Measurements from ENCODE around the gene IL24.

The IL24 gene

GRCh38 chr1:206866062-206866461 lies 31.2 kb upstream of the IL24 start:
- H3K27ac ChIP-seq (ENCODE audit: insufficient read depth in 1 of 2, low read depth in 1 of 2, low read length in 2 of 2, poor library complexity in 1 of 2, severe bottlenecking in 2 of 2) = no peak overlapping the region
- POLR2A ChIA-PET = no interaction called here
- no peaks in the 10 kb centered on the region for H3K27me3 ChIP-seq (replicated peaks in 2 of 5; ENCODE audit: control insufficient read depth in 4 of 5, insufficient read depth in 5 of 5, low read length in 4 of 5)
- WGBS (ENCODE audit: insufficient coverage) = no CpG with 5 or more reads among the region's 2 CpGs
- CTCF ChIA-PET = interaction anchor here (1.0 to 2.1 kb wide), 8 partner anchors 9 to 131 kb away, joined by 3 to 10 read pairs (median 5); no protein-coding TSS in a partner anchor
- no peaks in the 10 kb centered on the region for H3K9me3 ChIP-seq (ENCODE audit: control extremely low read depth in 1 of 5, control insufficient read depth in 4 of 5, insufficient read depth in 2 of 5, low read depth in 1 of 5, low read length in 4 of 5)
- DNase-seq = no peak
- H3K36me3 ChIP-seq (ENCODE audit: control insufficient read depth in 4 of 4, insufficient read depth in 4 of 4, low read length in 3 of 4) = no peaks in the 10 kb centered on the region
- no peak overlapping the region for H3K4me3 ChIP-seq (ENCODE audit: control insufficient read depth in 1 of 7, extremely low read depth in 1 of 7, insufficient read depth in 4 of 7, low read depth in 2 of 7, low read length in 6 of 7)
- peaks cover 0 to 2% (median 0%) of the 10 kb centered on the region in 4 experiments for H3K4me1 ChIP-seq (ENCODE audit: control extremely low read depth in 1 of 4, control insufficient read depth in 4 of 4, insufficient read depth in 4 of 4, low read length in 3 of 4)

GRCh38 chr1:206867239-206867638 lies 30.0 kb upstream of the IL24 start:
- Histone ChIP-seq H3K4me1 (ENCODE audit: control extremely low read depth in 1 of 4, control insufficient read depth in 4 of 4, insufficient read depth in 4 of 4, low read length in 3 of 4) (peaks cover 0 to 2% (median 0%) of the 10 kb centered on the region in 4 experiments), H3K9me3 (ENCODE audit: control extremely low read depth in 1 of 5, control insufficient read depth in 4 of 5, insufficient read depth in 2 of 5, low read depth in 1 of 5, low read length in 4 of 5) (peaks cover 0 to 1% (median 0%) of the 10 kb centered on the region in 5 experiments), H3K36me3 (ENCODE audit: control insufficient read depth in 4 of 4, insufficient read depth in 4 of 4, low read length in 3 of 4) (no peaks in the 10 kb centered on the region), H3K27ac (ENCODE audit: insufficient read depth in 1 of 2, low read depth in 1 of 2, low read length in 2 of 2, poor library complexity in 1 of 2, severe bottlenecking in 2 of 2) (no peak overlapping the region), H3K27me3 (replicated peaks in 2 of 5; ENCODE audit: control insufficient read depth in 4 of 5, insufficient read depth in 5 of 5, low read length in 4 of 5) (no peaks in the 10 kb centered on the region), H3K4me3 (ENCODE audit: control insufficient read depth in 1 of 7, extremely low read depth in 1 of 7, insufficient read depth in 4 of 7, low read depth in 2 of 7, low read length in 6 of 7) (no peak overlapping the region)
- ChIA-PET POLR2A (no interaction called here), CTCF (interaction anchor here (0.6 to 2.2 kb wide), 10 partner anchors 8 to 140 kb away, joined by 3 to 11 read pairs (median 3); no protein-coding TSS in a partner anchor)
- DNase-seq = no peak
- WGBS (ENCODE audit: insufficient coverage) = 100% methylated on average over 1 of the region's 1 CpG

- Histone ChIP-seq H3K9me3 (ENCODE audit: control extremely low read depth in 1 of 5, control insufficient read depth in 4 of 5, insufficient read depth in 2 of 5, low read depth in 1 of 5, low read length in 4 of 5) (peaks cover 0 to 4% (median 1%) of the 10 kb centered on the region in 5 experiments), H3K4me3 (ENCODE audit: control insufficient read depth in 1 of 7, extremely low read depth in 1 of 7, insufficient read depth in 4 of 7, low read depth in 2 of 7, low read length in 6 of 7) (no peak overlapping the region), H3K4me1 (ENCODE audit: control extremely low read depth in 1 of 4, control insufficient read depth in 4 of 4, insufficient read depth in 4 of 4, low read length in 3 of 4) (peaks cover 0 to 2% (median 0%) of the 10 kb centered on the region in 4 experiments), H3K36me3 (ENCODE audit: control insufficient read depth in 4 of 4, insufficient read depth in 4 of 4, low read length in 3 of 4) (no peaks in the 10 kb centered on the region), H3K27me3 (replicated peaks in 2 of 5; ENCODE audit: control insufficient read depth in 4 of 5, insufficient read depth in 5 of 5, low read length in 4 of 5) (no peaks in the 10 kb centered on the region), H3K27ac (ENCODE audit: insufficient read depth in 1 of 2, low read depth in 1 of 2, low read length in 2 of 2, poor library complexity in 1 of 2, severe bottlenecking in 2 of 2) (no peak overlapping the region)
- no peak for DNase-seq
- POLR2A ChIA-PET = no interaction called here
- CTCF ChIA-PET = interaction anchor here (0.7 to 2.2 kb wide), 9 partner anchors 8 to 140 kb away, joined by 3 to 11 read pairs (median 3); no protein-coding TSS in a partner anchor
These were observed 29.5 kb upstream of the IL24 start for GRCh38 chr1:206867716-206868115.

- ChIA-PET POLR2A (no interaction called here), CTCF (interaction anchor here (0.7 to 2.2 kb wide), 5 partner anchors 9 to 52 kb away, joined by 3 to 11 read pairs (median 4); no protein-coding TSS in a partner anchor)
- Histone ChIP-seq H3K4me3 (ENCODE audit: control insufficient read depth in 1 of 7, extremely low read depth in 1 of 7, insufficient read depth in 4 of 7, low read depth in 2 of 7, low read length in 6 of 7) (no peak overlapping the region), H3K4me1 (ENCODE audit: control extremely low read depth in 1 of 4, control insufficient read depth in 4 of 4, insufficient read depth in 4 of 4, low read length in 3 of 4) (peaks cover 0 to 2% (median 0%) of the 10 kb centered on the region in 4 experiments), H3K36me3 (ENCODE audit: control insufficient read depth in 4 of 4, insufficient read depth in 4 of 4, low read length in 3 of 4) (no peaks in the 10 kb centered on the region), H3K9me3 (ENCODE audit: control extremely low read depth in 1 of 5, control insufficient read depth in 4 of 5, insufficient read depth in 2 of 5, low read depth in 1 of 5, low read length in 4 of 5) (peaks cover 0 to 4% (median 1%) of the 10 kb centered on the region in 5 experiments), H3K27me3 (replicated peaks in 2 of 5; ENCODE audit: control insufficient read depth in 4 of 5, insufficient read depth in 5 of 5, low read length in 4 of 5) (no peaks in the 10 kb centered on the region), H3K27ac (ENCODE audit: insufficient read depth in 1 of 2, low read depth in 1 of 2, low read length in 2 of 2, poor library complexity in 1 of 2, severe bottlenecking in 2 of 2) (no peak overlapping the region)
- 80% methylated on average over 1 of the region's 1 CpG for WGBS (ENCODE audit: insufficient coverage)
- no peak for DNase-seq
These were observed 29.0 kb upstream of the IL24 start for GRCh38 chr1:206868264-206868663.

DNA sequence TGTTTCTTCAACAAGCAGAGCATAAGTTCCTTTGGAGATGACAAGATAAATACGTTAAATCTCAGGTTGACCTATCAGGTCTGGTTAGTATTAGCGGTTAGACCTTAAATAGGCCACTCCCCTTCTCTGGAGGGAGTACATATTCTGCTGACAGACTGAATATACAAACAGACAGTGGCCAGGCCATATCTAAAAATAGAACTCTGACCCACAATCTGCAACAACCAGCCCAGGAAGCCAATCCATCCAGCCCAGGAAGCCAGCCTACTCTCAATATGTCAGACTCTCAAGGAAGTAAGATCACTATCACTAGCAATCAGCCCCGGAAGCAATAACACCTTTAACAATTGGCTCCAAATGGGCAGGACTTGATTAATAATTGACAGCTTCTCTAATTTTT lies 25.1 kb upstream of the IL24 start:
- Histone ChIP-seq H3K9me3 (ENCODE audit: control extremely low read depth in 1 of 5, control insufficient read depth in 4 of 5, insufficient read depth in 2 of 5, low read depth in 1 of 5, low read length in 4 of 5) (peaks cover 0 to 8% (median 6%) of the 10 kb centered on the region in 5 experiments), H3K4me1 (ENCODE audit: control extremely low read depth in 1 of 4, control insufficient read depth in 4 of 4, insufficient read depth in 4 of 4, low read length in 3 of 4) (peaks cover 0 to 2% (median 0%) of the 10 kb centered on the region in 4 experiments), H3K36me3 (ENCODE audit: control insufficient read depth in 4 of 4, insufficient read depth in 4 of 4, low read length in 3 of 4) (no peaks in the 10 kb centered on the region), H3K27ac (ENCODE audit: insufficient read depth in 1 of 2, low read depth in 1 of 2, low read length in 2 of 2, poor library complexity in 1 of 2, severe bottlenecking in 2 of 2) (no peak overlapping the region), H3K27me3 (replicated peaks in 2 of 5; ENCODE audit: control insufficient read depth in 4 of 5, insufficient read depth in 5 of 5, low read length in 4 of 5) (no peaks in the 10 kb centered on the region), H3K4me3 (ENCODE audit: control insufficient read depth in 1 of 7, extremely low read depth in 1 of 7, insufficient read depth in 4 of 7, low read depth in 2 of 7, low read length in 6 of 7) (no peak overlapping the region)
- ChIA-PET POLR2A (interaction anchor here (0.6 to 0.7 kb wide), 2 partner anchors 48 to 132 kb away, joined by 3 to 4 read pairs; no protein-coding TSS in a partner anchor), CTCF (interaction anchor here (0.7 to 1.9 kb wide), 8 partner anchors 12 to 111 kb away, joined by 3 to 7 read pairs (median 4); no protein-coding TSS in a partner anchor)
- DNase-seq = no peak
- WGBS (ENCODE audit: insufficient coverage) = 86% methylated on average over 1 of the region's 3 CpGs

DNA sequence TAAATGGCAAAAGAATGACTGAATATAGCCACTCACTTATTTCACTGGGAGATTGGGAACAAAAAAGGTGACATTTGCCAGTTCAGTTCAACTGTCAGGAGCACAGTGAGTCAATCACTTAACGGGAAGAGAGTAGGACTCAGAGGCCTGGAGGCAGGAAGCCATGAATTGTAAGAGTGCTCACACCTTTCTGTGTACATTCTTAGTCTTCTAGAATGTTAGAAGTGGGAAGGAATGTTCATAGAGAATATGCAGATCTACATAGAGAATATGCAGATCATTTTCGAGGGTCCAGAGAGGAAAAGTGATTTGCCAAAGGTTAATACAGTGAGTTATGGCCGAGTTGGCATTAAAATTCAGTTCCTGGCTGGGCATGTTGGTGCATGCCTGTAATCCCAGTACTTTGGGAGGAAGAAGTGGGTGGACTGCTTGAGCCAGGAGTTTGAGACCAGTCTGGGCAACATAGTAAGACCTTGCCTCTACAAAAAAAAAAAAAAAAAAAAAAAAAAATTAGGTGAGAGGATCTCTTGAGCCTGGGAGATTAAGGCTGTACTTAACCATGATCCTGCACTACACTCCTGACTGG lies 23.5 kb upstream of the IL24 start:
- H3K4me3 ChIP-seq (ENCODE audit: control insufficient read depth in 1 of 7, extremely low read depth in 1 of 7, insufficient read depth in 4 of 7, low read depth in 2 of 7, low read length in 6 of 7) = no peak overlapping the region
- ChIA-PET CTCF (interaction anchor here (1.0 to 1.6 kb wide), 4 partner anchors 8 to 39 kb away, joined by 3 to 5 read pairs (median 4); partner anchors contain the start of gene IL20), POLR2A (no interaction called here)
- peaks cover 0 to 2% (median 0%) of the 10 kb centered on the region in 4 experiments for H3K4me1 ChIP-seq (ENCODE audit: control extremely low read depth in 1 of 4, control insufficient read depth in 4 of 4, insufficient read depth in 4 of 4, low read length in 3 of 4)
- H3K27me3 ChIP-seq (replicated peaks in 2 of 5; ENCODE audit: control insufficient read depth in 4 of 5, insufficient read depth in 5 of 5, low read length in 4 of 5) = no peaks in the 10 kb centered on the region
- 100% methylated on average over 3 of the region's 3 CpGs for WGBS (ENCODE audit: insufficient coverage)
- no peak overlapping the region for H3K27ac ChIP-seq (ENCODE audit: insufficient read depth in 1 of 2, low read depth in 1 of 2, low read length in 2 of 2, poor library complexity in 1 of 2, severe bottlenecking in 2 of 2)
- no peaks in the 10 kb centered on the region for H3K36me3 ChIP-seq (ENCODE audit: control insufficient read depth in 4 of 4, insufficient read depth in 4 of 4, low read length in 3 of 4)
- H3K9me3 ChIP-seq (ENCODE audit: control extremely low read depth in 1 of 5, control insufficient read depth in 4 of 5, insufficient read depth in 2 of 5, low read depth in 1 of 5, low read length in 4 of 5) = peaks cover 5 to 21% (median 8%) of the 10 kb centered on the region in 5 experiments
- DNase-seq = no peak

DNA sequence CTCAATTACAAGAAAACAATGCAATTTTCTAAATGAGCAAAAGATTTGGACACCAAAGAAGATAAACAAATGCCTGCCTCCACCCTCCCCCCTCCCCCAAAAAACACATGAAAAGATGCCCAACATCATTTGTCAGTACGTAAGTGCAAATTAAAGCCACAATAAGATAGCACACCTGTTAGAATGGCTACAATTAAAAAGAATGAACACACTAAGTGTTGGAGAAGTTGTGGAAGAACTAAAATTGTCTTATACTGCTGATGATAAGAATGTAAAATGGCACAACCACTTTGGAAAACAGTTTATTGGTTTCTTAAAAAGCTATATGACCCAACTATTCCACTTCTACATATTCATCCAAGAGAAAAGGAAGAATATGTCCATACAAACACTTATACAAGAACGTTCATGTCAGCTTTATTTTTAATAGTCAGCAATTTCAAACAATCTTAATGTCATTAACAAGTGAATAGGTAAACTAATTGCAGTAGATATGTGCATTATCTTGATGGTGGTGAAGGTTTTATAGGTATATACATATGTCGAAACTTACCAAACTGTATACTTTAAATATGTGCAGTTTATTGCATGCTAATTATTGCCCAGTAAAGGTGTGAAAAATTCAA lies 21.4 kb upstream of the IL24 start:
- no peaks in the 10 kb centered on the region for H3K27me3 ChIP-seq (replicated peaks in 2 of 5; ENCODE audit: control insufficient read depth in 4 of 5, insufficient read depth in 5 of 5, low read length in 4 of 5)
- peaks cover 5 to 24% (median 12%) of the 10 kb centered on the region in 5 experiments for H3K9me3 ChIP-seq (ENCODE audit: control extremely low read depth in 1 of 5, control insufficient read depth in 4 of 5, insufficient read depth in 2 of 5, low read depth in 1 of 5, low read length in 4 of 5)
- ChIA-PET POLR2A (no interaction called here), CTCF (no interaction called here)
- no peak overlapping the region for H3K27ac ChIP-seq (ENCODE audit: insufficient read depth in 1 of 2, low read depth in 1 of 2, low read length in 2 of 2, poor library complexity in 1 of 2, severe bottlenecking in 2 of 2)
- no peaks in the 10 kb centered on the region for H3K36me3 ChIP-seq (ENCODE audit: control insufficient read depth in 4 of 4, insufficient read depth in 4 of 4, low read length in 3 of 4)
- no CpG with 5 or more reads among the region's 3 CpGs for WGBS (ENCODE audit: insufficient coverage)
- no peaks in the 10 kb centered on the region for H3K4me1 ChIP-seq (ENCODE audit: control extremely low read depth in 1 of 4, control insufficient read depth in 4 of 4, insufficient read depth in 4 of 4, low read length in 3 of 4)
- no peak overlapping the region for H3K4me3 ChIP-seq (ENCODE audit: control insufficient read depth in 1 of 7, extremely low read depth in 1 of 7, insufficient read depth in 4 of 7, low read depth in 2 of 7, low read length in 6 of 7)
- DNase-seq = no peak

Measured in common myeloid progenitor, CD34-positive (primary cell).